ENCODE data around the gene BID. TPM values are rescaled to one million over a fixed set of nuclear protein-coding genes. Genes with fewer than 3 reads are reported as not detected.
A peak's percentile ranks its signal among the peaks of the same experiment; 100 is the strongest.
"Not testable (repeated sequence)": the region's sequence is repeated elsewhere in the genome, so short reads cannot be mapped to it uniquely, and the experiment has no call there.

The BID gene
- total and polyA plus RNA-seq, 2 of the 4 experiments (the other 2 are of a cell fraction): 69.5 to 240 TPM

GRCh38 chr22:17698948-17699347 is 75.3 kb downstream of the BID start:
- H2AK5ac ChIP-seq (ENCODE audit: low read depth, low read length): no peak overlapping the region
- H3K79me1 ChIP-seq (ENCODE audit: low read depth in 1 of 2, low read length in 2 of 2): peaks cover 11 to 26% of the 10 kb centered on the region in 2 experiments; a peak in 3 of 4 replicates
- peaks cover 3% of the 10 kb centered on the region; the same call in 1 of the 2 replicates for H3K4me1 ChIP-seq (ENCODE audit: control insufficient read depth, insufficient read depth, low read length)
- peaks cover 6% of the 10 kb centered on the region for H3K9me1 ChIP-seq (ENCODE audit: insufficient read depth, low read length)
- H3K23ac ChIP-seq (ENCODE audit: low read depth, low read length): no peak overlapping the region
- TF ChIP-seq CEBPB (IDR thresholded peaks at IDR 0.05; ENCODE audit: low read depth, low read length) (peak; percentile 33; the same call in 1 of the 2 replicates), BHLHE40 (IDR thresholded peaks at IDR 0.05; ENCODE audit: low read depth, low read length) (no peak), FOS (IDR thresholded peaks at IDR 0.05; ENCODE audit: low read depth, low read length) (no peak)
- no peak overlapping the region for H4K8ac ChIP-seq (ENCODE audit: low read depth in 2 of 2, low read length in 2 of 2)
- ChIA-PET POLR2A (ENCODE audit: unreplicated experiment) (no interaction called here), CTCF (no interaction called here)
- H3K27ac ChIP-seq (ENCODE audit: insufficient read depth, low read length): no peak overlapping the region
- H2BK20ac ChIP-seq (ENCODE audit: low read depth, low read length): no peak overlapping the region
- H3K9me3 ChIP-seq (ENCODE audit: control insufficient read depth, insufficient read depth, low read length): no peaks in the 10 kb centered on the region
- in situ Hi-C loops (cut with MboI; ENCODE audit: low sequenced_read_pairs): no loop called here
- no peak overlapping the region for H3K18ac ChIP-seq (ENCODE audit: low read depth, low read length)
- no peak overlapping the region for H3K56ac ChIP-seq (ENCODE audit: extremely low read depth, insufficient read depth, low read length)
- no peak overlapping the region for H2BK5ac ChIP-seq (ENCODE audit: low read depth, low read length, poor library complexity, severe bottlenecking)
- no peak overlapping the region for H4K91ac ChIP-seq (ENCODE audit: insufficient read depth, low read depth, low read length)
- no TSS peak for BruUV-seq (replicated peaks)
- H3K14ac ChIP-seq (replicated peaks; ENCODE audit: low read depth, low read length): no peak overlapping the region
- H2BK120ac ChIP-seq (ENCODE audit: low read depth, low read length): no peak overlapping the region
- H3K27me3 ChIP-seq (ENCODE audit: control insufficient read depth, insufficient read depth, low read length): no peaks in the 10 kb centered on the region
- H3K9ac ChIP-seq (ENCODE audit: low read depth, low read length): no peak overlapping the region
- no peak for DNase-seq
- no peak for ATAC-seq (ENCODE audit: low read depth)
- no peaks in the 10 kb centered on the region for H4K20me1 ChIP-seq (ENCODE audit: insufficient read depth, low read length)
- H2BK15ac ChIP-seq (ENCODE audit: low read depth, low read length): no peak overlapping the region
- dilution Hi-C loops (cut with HindIII; ENCODE audit: low sequenced_read_pairs, unreplicated experiment): no loop called here
- H2AK9ac ChIP-seq (replicated peaks; ENCODE audit: low read depth, low read length, poor library complexity): no peak overlapping the region
- H3K4ac ChIP-seq (ENCODE audit: low read depth, low read length): no peak overlapping the region
- H4K5ac ChIP-seq (ENCODE audit: low read depth, low read length): no peak overlapping the region
- H3K36me3 ChIP-seq (ENCODE audit: control insufficient read depth, insufficient read depth, low read length): peaks cover 11% of the 10 kb centered on the region
- H2AFZ ChIP-seq (replicated peaks; ENCODE audit: low read length, poor library complexity): no peak overlapping the region
- H3K4me2 ChIP-seq (ENCODE audit: low read depth, low read length): no peak overlapping the region
- no peak overlapping the region for H3K4me3 ChIP-seq (ENCODE audit: insufficient read depth, low read depth, low read length)
- intact Hi-C loops (cut with micrococcal nuclease): no loop called here

GRCh38 chr22:17698276-17698675 is 76.0 kb downstream of the BID start:
- H4K91ac ChIP-seq (ENCODE audit: insufficient read depth, low read depth, low read length); H3K56ac ChIP-seq (ENCODE audit: extremely low read depth, insufficient read depth, low read length); H3K4ac ChIP-seq (ENCODE audit: low read depth, low read length); DNase-seq; H3K4me2 ChIP-seq (ENCODE audit: low read depth, low read length); H2BK5ac ChIP-seq (ENCODE audit: low read depth, low read length, poor library complexity, severe bottlenecking); H3K27me3 ChIP-seq (ENCODE audit: control insufficient read depth, insufficient read depth, low read length); H2AK9ac ChIP-seq (replicated peaks; ENCODE audit: low read depth, low read length, poor library complexity); H3K4me3 ChIP-seq (ENCODE audit: insufficient read depth, low read depth, low read length); H2BK120ac ChIP-seq (ENCODE audit: low read depth, low read length); in situ Hi-C loops (cut with MboI; ENCODE audit: low sequenced_read_pairs); H3K9me3 ChIP-seq (ENCODE audit: control insufficient read depth, insufficient read depth, low read length); H3K14ac ChIP-seq (replicated peaks; ENCODE audit: low read depth, low read length); H4K8ac ChIP-seq (ENCODE audit: low read depth in 2 of 2, low read length in 2 of 2); CTCF ChIA-PET; H3K18ac ChIP-seq (ENCODE audit: low read depth, low read length); BruUV-seq (replicated peaks); ATAC-seq (ENCODE audit: low read depth); H3K27ac ChIP-seq (ENCODE audit: insufficient read depth, low read length); H2BK20ac ChIP-seq (ENCODE audit: low read depth, low read length); dilution Hi-C loops (cut with HindIII; ENCODE audit: low sequenced_read_pairs, unreplicated experiment); H4K5ac ChIP-seq (ENCODE audit: low read depth, low read length); H3K4me1 ChIP-seq (ENCODE audit: control insufficient read depth, insufficient read depth, low read length); H2AK5ac ChIP-seq (ENCODE audit: low read depth, low read length); POLR2A ChIA-PET (ENCODE audit: unreplicated experiment); H3K9ac ChIP-seq (ENCODE audit: low read depth, low read length); H2BK15ac ChIP-seq (ENCODE audit: low read depth, low read length); H4K20me1 ChIP-seq (ENCODE audit: insufficient read depth, low read length); H2AFZ ChIP-seq (replicated peaks; ENCODE audit: low read length, poor library complexity); H3K9me1 ChIP-seq (ENCODE audit: insufficient read depth, low read length); intact Hi-C loops (cut with micrococcal nuclease); H3K23ac ChIP-seq (ENCODE audit: low read depth, low read length): not testable (repeated sequence)
- WGBS, 2 experiments (ENCODE audit: extremely low coverage in 2 of 2, insufficient read length in 1 of 2): no CpG with 5 or more reads among the region's 3 CpGs
- H3K79me1 ChIP-seq (ENCODE audit: low read depth in 1 of 2, low read length in 2 of 2): peaks cover 11 to 32% of the 10 kb centered on the region in 2 experiments; a peak in 3 of 4 replicates
- H3K36me3 ChIP-seq (ENCODE audit: control insufficient read depth, insufficient read depth, low read length): peaks cover 11% of the 10 kb centered on the region
